T-helper 2 cell treated with Interferon-gamma antibody and Interleukin-4, amounts not matched to agents 100 ng/mL and 5 ng/mL, for 36 hours (primary cell): Measurements from ENCODE around the gene GPSM1. TPM values are rescaled to one million over a fixed set of nuclear protein-coding genes. Genes with fewer than 3 reads are reported as not detected.

Experiments
- intact Hi-C: fragments of 100-400 bp; cut with micrococcal nuclease; formaldehyde crosslinking; loops from one replicate; pipeline ENCODE4 v1.15.1; 2023
- total RNA-seq: library from RNA; stranded (reverse); gene quantifications from 2 replicates; pipeline ENCODE4 v1.2.3, GENCODE V29; 2022

Gene GPSM1
- total RNA-seq, 1 donor from 2014 or later: 11.4 TPM

DNA sequence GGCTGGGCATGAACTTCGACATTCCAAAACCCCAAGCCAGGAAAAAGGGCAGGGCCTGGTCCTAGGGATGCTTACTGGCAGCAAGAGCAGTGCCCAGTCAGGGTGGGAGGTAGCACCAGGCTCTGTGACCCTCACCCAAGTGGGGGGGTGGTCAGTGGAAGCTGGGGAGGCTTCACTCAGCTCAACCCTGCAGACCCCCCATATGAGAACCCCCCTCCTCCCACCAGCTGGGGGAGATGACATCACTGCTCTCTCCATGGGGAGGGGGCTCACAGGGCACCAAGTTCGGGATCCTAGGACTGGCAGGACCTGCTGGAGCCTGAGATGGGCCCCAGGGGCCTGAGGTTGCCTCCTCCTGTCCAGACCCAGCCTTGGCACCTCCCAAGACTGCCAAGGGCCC lies 31.5 kb downstream of the GPSM1 start:
- intact Hi-C loops: no loop called here

DNA sequence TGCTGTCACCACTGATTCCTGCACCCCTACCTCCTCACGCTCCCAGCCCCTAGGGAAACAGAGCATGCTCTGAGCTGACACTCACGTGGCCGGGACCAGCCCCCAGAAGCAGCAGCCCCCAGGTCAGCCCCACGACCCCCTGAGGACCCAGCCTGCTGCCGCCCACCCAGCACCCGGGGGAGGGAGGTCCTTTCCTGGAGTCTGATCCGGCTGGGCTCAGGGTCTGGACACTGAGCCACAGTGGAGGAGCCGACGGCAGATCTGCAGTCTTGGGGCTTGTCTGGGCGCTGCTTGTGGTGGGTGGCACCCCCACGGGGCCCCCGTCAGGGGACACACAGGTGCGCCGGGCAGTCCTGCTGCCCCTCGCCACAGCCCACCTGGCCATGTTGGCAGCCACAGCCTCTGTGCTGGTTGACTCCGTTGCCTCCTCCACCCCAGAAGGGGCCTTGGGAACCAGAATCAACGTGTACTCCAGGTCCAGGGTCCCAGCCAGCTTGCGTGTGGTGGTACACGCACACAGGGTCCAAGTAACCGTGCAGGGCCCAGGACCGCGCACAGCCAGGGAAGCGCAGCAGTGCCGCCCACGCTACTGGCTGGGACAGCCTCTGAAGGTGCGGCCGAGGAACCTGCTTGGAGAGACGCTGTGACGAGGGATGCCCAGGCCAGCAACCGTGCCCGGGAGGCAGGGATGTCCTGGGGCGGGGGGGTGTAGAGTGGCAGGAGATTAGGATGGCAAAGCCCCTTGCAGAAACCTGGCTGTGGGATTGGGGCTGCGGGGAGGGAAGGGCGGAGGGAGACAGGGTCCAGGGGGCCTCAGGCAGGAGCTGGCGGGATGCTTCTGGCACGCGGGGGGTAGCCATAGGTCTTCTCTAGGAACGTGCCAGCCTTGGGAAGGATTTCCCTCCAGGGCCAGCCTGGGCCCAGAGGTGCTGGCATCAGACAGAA lies 32.7 kb downstream of the GPSM1 start:
- intact Hi-C loops: loop anchor here (5.0 kb wide), 1 partner anchor 453 kb away; the partner anchor contains the start of gene CAMSAP1

DNA sequence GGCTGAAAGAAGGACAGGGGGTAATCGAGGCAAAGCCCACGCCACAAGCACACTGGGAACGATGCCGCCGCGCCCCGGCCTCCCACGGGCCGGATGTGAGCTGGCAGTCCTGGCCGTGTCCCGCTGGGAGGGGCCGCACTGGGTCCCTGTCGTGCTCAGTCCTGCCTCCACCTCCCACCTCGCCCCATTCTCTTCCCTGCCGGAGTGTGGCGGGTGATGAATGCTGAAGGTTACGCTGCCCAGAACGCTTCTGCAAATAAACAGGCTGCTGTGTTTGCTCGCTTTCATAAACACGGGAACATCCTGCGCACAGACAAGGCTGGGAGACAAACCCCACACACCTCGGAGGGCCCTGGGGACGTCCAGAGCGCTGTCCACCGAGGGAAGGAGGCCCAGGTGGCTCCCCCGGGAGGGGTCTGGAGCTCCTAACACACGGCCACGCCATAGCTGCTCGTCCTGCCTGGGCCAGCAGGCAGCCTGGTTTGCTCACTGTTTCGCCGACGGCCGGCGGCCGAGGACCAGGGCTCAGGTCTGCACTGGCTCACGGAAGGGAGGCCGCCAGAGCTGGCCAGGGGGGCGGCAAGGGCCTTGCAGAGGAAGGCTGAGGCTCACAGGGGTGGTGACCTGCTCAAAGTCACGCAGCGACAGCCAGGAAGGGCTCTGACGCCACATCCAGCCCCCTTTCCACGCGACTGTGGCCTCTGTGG lies 33.9 kb downstream of the GPSM1 start:
- intact Hi-C loops: loop anchor here (5.0 kb wide), 1 partner anchor 454 kb away; the partner anchor contains the start of gene CAMSAP1

DNA sequence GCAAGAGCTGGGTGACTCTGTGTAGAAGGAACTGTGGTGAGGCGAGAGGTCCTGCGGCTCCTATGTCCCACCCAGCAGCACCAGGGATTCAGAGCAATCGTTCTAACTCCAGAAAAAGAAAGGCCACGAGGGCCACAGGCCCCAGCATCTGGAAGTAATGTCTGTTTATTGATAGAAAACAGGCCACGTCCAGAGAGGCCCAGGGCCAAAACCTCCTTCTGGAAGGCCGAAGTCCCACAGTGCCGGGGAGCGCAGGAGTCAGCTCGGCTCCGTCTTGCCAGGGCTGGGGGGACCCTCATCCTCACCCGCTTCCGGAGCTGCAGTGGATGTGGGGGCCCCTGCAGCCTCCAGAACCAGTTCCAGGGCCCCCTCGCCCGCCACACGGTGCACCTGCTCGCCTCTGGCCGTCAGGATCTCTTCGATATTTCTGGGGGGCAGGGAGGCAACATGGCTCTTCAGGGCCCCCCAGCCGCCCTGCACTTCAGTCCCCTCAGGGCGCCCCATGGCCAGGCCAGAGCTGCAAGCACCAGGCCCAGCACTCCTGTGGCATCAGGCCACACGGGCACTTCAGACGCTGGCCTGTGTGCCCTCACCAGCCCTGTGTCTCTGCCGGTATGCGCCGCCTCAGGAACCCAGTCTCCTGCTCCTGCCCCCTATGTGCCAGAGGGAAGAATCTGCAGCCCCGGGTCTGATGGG lies 34.6 kb downstream of the GPSM1 start:
- intact Hi-C loops: loop anchor here (2.0 to 5.0 kb wide), 3 partner anchors 19 to 455 kb away; partner anchors contain the start of genes CAMSAP1 and SNAPC4

DNA sequence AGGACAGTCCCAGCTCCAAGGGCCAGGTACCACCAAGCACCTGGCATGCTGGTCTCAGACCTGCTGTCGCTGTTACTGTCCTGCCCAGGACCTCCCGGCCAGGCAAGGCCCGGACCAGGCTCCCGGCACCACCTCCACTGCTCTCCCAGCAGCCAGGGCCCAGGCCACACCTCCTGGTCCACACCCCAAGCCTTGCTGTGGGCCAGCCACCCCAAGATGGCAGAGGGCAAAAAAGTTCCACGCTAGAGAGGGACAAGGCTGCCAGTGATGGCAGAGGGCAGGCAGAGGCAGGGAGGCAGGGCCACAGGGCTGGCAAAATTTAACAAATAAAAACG lies 35.1 kb downstream of the GPSM1 start:
- intact Hi-C loops: loop anchor here (2.0 to 5.0 kb wide), 3 partner anchors 20 to 455 kb away; partner anchors contain the start of genes CAMSAP1 and SNAPC4

DNA sequence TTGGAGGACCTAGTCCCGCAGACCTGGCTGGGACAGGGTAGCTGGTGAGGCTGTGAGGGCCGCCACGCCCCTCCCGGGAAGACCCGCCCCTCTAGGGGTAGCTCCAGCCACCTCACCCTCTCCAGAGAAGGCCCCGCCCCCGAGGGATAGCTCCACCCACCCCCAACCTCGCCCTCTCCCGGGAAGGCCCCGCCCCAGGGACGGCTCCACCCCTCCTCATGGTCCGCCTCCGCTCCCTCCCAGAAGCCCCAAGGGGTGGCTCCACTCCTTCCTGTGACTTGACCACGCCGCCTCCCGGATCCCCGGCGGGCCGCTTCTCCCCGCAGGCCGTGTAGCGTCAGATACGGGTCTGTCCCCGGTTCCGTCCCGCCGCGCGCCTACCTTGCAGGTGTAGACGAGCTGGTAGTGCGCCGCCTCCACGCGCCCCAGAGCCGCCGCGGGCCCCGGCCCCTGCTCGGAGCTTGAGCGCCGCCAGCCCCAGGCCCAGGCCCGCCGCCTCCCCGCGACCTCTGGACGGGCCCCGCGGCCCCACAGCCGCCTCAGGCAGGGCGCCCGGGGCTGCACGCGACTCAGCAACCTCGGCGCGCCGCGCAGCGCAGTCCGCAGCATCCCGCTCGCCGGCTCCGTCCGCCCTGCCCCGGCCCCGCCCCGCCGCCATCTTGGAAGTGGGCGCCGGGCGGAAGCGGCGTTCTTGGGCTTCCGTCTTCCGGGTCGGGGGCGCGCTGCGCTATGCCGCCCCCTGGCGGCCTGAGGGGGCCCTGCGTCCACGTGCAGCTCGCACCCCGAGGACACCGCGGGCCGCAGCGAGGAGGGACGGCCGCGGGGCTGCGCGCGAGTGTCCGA lies 36.0 kb downstream of the GPSM1 start, which contains the start of gene DNLZ:
Gene DNLZ (minus strand): TSS at position 639 of the 843 bp plus-strand sequence. CDS start 30 bp downstream, at position 609.
- intact Hi-C loops: loop anchor here (1.0 to 5.0 kb wide), 6 partner anchors 21 to 456 kb away; partner anchors contain the start of genes CAMSAP1, QSOX2, SEC16A and SNAPC4

DNA sequence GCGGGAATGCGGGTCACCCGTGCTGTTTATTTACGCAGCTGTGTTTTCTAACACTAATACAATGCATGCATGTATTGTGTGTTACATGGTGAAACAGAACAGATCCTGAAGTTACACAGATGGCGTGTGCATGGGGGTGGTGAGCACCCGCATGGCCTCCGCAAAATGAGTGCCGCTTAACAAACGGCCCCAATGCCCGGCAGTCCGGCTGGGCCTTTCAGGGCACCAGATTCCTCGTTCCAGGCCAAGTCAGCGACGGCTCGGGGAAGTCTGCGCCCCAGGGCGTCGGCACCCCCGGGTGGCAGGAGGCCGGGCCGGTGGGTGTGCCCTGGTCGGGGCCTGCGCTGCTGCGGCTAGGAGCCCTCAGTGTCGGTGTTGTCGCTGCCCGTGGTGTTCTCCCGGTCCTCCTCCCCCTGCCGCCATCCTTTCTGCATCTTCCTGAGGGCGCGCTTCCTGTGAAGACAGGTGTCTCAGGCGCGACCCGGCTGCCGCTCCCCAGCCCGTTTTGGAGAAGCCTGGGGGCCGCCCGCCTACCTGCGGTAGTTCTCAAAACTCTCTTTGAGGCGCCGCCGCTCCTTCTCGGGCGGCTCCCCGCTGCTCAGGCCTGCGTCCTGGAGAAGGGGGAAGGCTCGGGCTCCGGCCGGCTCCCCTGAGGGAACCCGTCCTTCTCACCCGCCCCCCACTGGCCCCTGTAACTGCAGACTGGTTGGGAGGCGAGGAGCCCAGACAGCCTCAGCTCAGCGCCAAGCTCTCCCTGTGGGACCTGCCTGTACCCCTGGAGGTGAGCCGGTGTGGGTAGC lies 36.8 kb downstream of the GPSM1 start:
- intact Hi-C loops: loop anchor here (1.0 to 5.0 kb wide), 6 partner anchors 21 to 457 kb away; partner anchors contain the start of genes CAMSAP1, QSOX2, SEC16A and SNAPC4

DNA sequence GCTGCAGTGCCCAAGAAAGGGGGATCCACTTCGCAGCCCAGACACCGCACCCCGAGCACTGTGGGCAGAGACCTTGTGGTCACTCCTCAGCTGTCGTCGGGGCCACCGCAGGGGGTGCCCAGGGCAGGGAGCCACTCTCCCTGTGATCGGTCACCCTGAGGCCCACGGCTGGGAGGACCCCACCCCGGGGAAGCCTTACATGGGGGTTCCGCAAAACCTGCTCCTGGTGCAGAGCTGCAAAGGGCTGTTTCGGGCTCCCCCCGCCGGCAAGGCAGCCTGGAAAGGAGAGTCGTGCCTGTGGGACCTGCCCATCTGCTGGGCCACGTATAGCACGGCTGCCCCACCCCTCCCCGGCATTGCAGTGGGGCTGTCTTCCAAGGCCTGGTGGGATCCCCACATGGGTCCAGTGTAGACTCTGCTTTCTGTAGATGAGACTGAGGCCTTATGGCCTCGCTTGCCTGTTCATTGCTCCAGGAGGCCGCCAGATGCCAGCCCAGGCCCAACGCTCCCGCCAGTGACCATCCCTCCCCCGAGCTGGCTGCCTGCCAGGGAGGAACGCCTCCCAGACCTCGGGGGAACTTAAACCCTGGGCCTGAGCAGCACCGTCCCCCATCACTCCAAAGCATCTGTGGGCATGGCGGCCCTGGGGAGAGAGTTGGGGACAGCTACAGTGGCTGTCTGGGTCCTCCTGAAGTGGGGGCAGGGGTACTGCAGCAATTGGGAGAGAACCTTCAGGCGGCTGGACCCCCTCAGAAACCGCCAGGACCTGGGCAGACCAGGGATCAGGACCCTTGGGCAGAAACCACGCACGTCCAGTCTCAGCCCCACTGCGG lies 37.8 kb downstream of the GPSM1 start:
- intact Hi-C loops: loop anchor here (5.0 kb wide), 1 partner anchor 458 kb away; the partner anchor contains the start of gene CAMSAP1

DNA sequence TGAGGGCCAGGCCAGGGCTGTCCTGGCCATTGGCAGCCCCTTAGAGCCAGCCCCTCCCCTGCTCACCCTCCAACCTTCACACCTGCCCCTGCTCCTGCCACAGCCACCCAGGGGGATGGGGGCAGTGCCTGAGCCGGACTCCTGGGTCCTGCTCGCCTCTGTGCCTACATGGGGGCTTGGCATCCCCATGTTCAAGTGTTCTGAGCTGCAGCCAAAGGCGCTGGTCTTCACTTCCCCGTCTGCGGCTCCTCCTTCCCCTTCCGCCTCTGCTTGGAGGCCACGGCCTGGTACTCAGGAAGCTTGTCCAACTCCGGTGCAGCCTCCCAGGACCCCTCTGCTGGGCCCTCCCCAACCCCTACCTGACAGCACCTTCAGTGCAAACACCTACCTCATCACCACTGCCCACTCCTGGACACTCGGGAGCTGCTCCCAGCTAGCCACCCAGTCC lies 38.5 kb downstream of the GPSM1 start:
- intact Hi-C loops: no loop called here

DNA sequence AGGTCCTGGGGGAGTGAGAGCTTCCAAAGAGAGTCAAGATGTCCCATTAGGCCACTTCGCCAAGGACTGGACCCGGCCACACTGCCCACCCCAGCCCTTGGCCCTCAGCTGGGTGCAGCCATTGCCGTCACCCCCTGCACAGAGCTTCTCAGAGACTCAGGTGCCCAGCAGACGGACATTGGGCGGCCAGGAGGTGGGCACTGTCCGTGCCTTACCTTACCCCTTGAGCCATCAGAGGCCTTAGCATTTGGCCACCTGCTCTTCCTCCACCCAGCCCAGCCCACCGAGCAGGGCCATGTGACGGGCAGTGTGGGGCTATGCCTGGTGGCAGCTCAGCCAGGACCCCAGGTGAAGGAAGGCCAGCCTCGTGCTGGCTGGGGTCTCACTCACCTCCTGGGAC lies 39.5 kb downstream of the GPSM1 start:
- intact Hi-C loops: no loop called here

DNA sequence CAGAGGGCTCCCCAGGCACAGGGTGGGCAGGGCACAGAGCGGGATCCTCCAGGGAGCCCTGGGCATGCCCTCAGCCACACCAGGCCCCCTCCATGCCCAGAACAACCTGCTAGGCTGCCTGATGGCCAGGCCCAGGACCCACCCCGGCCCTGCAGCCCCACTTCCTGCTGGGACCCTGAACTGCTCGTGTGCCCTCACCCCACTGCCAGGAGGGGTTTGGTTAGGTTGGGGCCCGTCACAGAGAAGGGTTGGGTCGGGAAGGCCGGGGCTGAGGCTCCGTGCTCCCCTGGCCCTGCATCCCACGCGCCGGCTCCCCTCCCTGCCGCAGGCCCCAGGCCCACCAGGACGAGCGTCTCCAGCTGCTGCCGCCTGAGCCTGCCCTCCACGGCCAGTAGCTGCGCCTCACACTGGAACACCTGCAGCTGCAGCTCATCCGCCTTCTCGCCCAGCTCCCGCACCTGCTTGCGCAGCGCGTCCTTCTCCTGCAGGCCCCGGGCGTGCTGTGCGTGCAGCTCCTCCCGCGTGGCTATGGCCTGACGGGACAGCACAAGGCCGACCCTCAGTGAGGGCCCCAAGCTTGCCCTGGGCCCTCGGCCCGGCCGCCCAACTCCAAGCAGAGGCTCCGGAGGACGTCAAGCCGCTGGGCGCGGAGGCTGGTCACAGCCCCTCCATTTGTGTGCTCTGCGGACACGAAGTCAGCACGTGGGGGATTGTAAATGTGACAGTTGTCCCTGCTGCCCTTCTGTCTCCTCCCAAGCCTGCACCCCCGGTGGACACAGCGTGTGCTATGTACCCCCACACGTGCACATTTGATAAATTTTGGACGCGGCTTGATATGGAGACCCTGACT lies 40.2 kb downstream of the GPSM1 start:
- intact Hi-C loops: no loop called here

DNA sequence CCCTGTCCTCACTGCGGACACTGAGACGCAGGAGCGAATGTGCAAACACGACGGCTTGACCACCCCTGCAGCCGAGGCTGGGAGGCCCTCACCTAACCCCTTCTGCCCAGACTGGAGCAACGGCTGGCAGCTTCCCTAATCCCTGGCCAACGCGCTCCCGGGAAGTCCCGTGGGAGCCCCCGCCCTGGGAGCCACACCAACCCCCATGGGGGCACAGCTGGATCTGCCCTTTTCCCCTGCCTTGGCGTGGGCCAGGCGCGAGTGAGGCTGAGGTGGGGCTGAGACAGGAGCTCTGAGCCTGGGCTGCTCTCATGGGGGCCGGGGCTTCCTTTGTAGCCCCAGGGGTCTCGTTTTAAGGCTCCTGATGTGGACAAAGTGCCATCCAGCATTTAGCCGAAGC lies 40.9 kb downstream of the GPSM1 start:
- intact Hi-C loops: no loop called here

DNA sequence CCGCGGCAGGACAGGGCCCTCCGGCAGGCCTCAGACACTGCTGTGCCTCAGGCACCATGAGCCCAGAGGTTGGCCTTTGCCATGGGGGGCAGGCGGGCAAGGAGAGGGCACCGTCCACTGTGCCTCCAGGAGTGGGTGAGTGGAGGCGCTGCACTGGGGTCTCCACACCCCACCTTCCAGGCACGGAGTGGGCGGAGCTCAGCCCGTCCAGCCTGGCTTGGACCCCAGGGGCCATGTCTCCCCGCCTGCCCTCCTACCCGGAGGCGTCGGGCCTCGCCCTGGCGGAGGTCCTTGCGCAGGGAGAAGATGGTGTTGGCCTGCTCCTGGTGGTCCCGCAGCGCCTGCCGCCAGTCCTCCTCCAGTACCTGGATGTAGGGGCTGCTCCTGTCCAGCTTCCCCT lies 42.7 kb downstream of the GPSM1 start:
- intact Hi-C loops: no loop called here

DNA sequence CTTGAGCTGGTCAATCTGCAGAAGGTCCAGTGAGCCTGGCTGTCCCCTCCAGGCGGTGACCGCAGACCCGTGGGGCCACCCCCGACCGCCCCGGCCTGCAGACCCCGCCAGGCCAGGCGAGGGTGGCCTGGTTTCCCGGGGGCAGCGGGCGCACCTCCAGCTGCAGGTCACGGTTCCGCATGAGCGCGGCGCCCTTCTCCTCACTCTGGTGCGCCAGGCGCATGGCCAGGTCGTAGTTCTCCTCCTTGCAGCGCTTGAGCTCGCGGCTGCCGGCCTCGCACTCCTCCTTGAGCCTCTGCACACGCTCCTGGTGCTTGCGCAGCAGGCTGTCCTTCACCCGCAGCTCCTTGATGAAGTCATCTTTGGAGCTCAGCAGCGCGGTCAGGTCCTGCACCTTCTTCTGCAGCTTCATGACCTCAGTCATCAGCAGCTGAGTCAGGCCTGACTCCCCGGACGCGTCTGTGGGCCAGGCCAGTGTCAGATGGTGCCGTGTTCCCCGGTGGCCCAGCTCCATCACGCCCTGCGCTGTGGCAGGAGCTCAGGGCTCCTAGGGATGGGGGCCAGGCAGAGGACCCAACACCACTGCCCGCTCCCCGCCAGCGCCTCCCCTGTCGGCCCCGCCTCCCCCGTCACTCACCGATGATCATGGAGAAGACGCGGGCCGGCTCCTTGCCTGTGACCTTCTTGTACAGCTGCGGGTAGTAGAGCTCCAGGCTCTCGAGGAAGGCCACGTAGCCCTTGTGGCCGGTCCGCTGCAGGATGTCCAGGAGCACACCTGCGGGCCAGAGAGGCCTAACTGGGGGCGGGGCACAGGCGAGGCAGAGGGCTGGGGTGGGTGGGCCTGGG lies 43.6 kb downstream of the GPSM1 start:
- intact Hi-C loops: no loop called here

DNA sequence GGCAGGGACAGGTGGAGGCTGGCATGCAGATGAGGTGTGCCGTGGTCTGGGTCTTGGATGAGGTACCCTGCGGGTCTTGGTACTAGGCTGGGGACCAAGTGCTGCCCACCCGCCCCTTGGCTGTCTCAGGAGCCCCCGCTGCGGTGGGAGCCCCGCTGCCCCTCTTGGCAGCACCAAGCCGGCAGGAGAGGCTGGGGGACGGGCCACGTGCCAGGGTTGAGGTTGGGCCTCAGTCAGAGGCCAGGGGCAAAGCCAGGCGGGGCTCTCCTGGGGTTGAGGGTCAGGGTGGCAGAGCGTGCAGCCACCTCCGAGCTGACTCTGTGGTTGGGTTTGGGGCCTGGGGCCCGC lies 44.2 kb downstream of the GPSM1 start:
- intact Hi-C loops: no loop called here

DNA sequence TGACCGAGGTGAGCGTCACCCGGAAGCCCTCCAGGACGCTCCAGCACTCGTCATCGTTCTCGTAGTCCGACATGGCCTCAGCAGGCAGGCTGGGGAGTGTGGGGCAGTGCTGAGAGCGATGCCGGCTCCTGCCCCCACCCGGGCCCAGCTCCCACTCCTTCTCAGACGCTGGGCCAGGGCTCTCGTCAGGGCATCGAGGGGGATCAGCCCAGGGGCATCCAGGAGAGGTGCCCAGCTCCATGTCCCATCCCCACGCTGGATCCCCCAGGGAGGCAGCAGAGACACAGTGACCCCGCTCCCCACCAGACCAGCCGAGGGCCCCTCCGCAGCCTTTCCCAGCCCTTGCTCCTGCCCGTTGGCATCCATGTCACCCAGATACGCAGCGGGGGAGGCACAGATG lies 44.7 kb downstream of the GPSM1 start:
- intact Hi-C loops: no loop called here
